SK-N-MC (cell line): Measurements from ENCODE around the gene BBLN.

Experiments used
- EZH2 ChIP-seq: fragments of 200-600 bp; sonication (generic); IDR thresholded peaks from one replicate; pipeline ENCODE4 v1.6.1; 2017; ENCODE audit warnings: antibody characterized with exemption
- POLR2AphosphoS5 ChIP-seq: IDR thresholded peaks from 2 replicates; pipeline ENCODE4 v1.6.1; 2012; ENCODE audit warnings: mild to moderate bottlenecking, low read depth, low read length, borderline replicate concordance

DNA sequence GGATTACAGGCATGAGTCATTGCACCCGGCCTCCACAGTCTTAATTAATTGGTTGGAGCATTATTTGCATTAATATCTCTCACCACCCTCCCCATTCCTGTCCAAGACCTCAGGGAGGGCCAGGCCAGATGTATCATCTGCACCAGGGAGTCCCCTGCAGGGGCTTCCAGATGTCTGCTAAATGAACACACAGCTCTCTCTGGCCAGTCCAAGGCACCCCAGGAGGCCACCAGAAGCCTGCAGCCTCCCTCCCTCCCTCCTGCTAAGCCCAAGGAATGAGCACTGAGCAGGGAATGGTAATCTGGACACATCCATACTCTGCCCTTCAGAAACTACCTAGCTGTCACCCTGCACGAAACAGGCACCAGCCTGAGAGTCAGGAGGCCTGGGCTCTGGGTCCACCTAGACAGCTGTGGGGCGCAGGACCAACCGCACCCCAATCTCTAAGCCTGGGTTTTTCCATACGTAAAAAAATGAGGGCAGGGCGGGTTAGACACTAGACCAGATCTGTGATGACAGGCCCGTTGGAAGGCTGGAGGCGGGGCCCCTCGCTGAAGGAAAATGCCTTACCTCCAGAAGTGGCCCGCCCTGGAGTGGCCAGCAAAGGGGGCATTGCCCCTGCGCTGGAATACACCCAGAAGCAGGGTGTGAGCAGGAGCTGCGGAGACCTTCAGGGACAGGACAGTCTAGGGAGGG is 23.0 kb downstream of the BBLN start:
- TF ChIP-seq EZH2 (no peak), POLR2AphosphoS5 (no peak)
